Psoas muscle (tissue), 8 donors: ENCODE measurements around the gene BST1. TPM values are rescaled to one million over a fixed set of nuclear protein-coding genes. Genes with fewer than 3 reads are reported as not detected.
A peak's percentile ranks its signal among the peaks of the same experiment; 100 is the strongest.

Source experiments
- ATAC-seq, 4 donors: fragments of 200-7000 bp; cut with Tn5 transposase; one replicate each; pipeline ENCODE4 v1.9.1; 2020; ENCODE audit warnings: moderate library complexity in 3 of 4, mild to moderate bottlenecking in 2 of 4
- DNase-seq, 2 donors: peaks; one replicate each; pipeline ENCODE4 v3.0.0-alpha.2; 2020
- H3K27ac ChIP-seq: fragments of 200-600 bp; one replicate; pipeline ENCODE4 v1.8.0; 2022
- H3K27me3 ChIP-seq, 3 donors: fragments of 200-600 bp in 1 of 3; one replicate each; pipeline versions ENCODE4 v1.6.1 to v1.8.0; 2013 to 2022; ENCODE audit warnings: low read length in 2 of 3, mild to moderate bottlenecking in 2 of 3, moderate library complexity in 1 of 3; ENCODE audit not compliant: insufficient read depth in 3 of 3
- H3K36me3 ChIP-seq, 2 donors: fragments of 200-600 bp in 1 of 2; one replicate each; pipeline versions ENCODE4 v1.6.1 to v1.8.0; 2013 to 2022; ENCODE audit warnings: low read depth in 1 of 2, mild to moderate bottlenecking in 1 of 2, moderate library complexity in 1 of 2; ENCODE audit not compliant: insufficient read depth in 1 of 2
- H3K4me1 ChIP-seq: fragments of 200-600 bp; one replicate; pipeline ENCODE4 v1.8.0; 2022
- H3K4me3 ChIP-seq: fragments of 200-600 bp; one replicate; pipeline ENCODE4 v1.8.0; 2022; ENCODE audit warnings: mild to moderate bottlenecking
- H3K9me3 ChIP-seq: fragments of 200-600 bp; one replicate; pipeline ENCODE4 v1.8.0; 2022
- CTCF ChIP-seq: fragments of 200-600 bp; IDR thresholded peaks from one replicate; pipeline ENCODE4 v1.8.0; 2022; ENCODE audit warnings: antibody characterized with exemption
- WGBS, 3 donors: extraction: QIAGEN DNeasy Blood & Tissue Kit; methylation state at CpG; one replicate each; pipeline versions ENCODE4 v1.1.6 to v1.1.7; 2013; 5-methylcytosine and 5-hydroxymethylcytosine counted together
- intact Hi-C, 2 donors: fragments of 100-400 bp; cut with DNase I; formaldehyde crosslinking; loops; one replicate each; pipeline versions ENCODE4 v1.11.0 to v1.14.2; 2022
- polyA plus RNA-seq, 3 donors: library from polyadenylated mRNA; stranded (reverse); fragments of 200-250 nt; gene quantifications; one replicate each; pipeline ENCODE4 v1.2.3, GENCODE V29; 2013
- total RNA-seq, 4 donors: library from RNA; stranded (reverse); fragmentation: NEBNext Ultra II Directional in 2 of 4; extraction: Animal tissue kit (Norgen Biotek cat#: 25700) in 2 of 4; gene quantifications; one replicate each; pipeline versions ENCODE4 v1.2.1 to v1.2.4, GENCODE V29; 2021 to 2023
- donor health status: healthy with polysubstance abuse.
- donor health status: DM: no; HTN: no; CAD: no; lungs with moderate emphysema.
- donor health status: Bipolar disorder and iron deficiency.
- donor health status: healthy.
- donor health status: DM: yes; HTN: yes; CAD: no.
- donor health status: DM: no; HTN: no; CAD: no.
- donor health status: DM: no; HTN: no; CAD: no.
- donor health status: DM: yes; HTN: yes; CAD: no.

Gene BST1
- total and polyA plus RNA-seq, 7 donors, result 0.98 to 2.1 (median 1.3) TPM

GRCh38 chr4:15658781-15659180 lies 44.1 kb upstream of the BST1 start:
- no peaks in the 10 kb centered on the region for H3K36me3 ChIP-seq
- intact Hi-C loops, result loop anchor here (5.0 to 10.0 kb wide), 4 partner anchors 424 to 824 kb away; partner anchors contain the start of gene CPEB2 (in 2 of the 2)
- ATAC-seq (no peak), DNase-seq (no peak)
- no peak overlapping the region for H3K4me3 ChIP-seq
- H3K4me1 ChIP-seq, result peaks cover 3% of the 10 kb centered on the region
- no peak overlapping the region for H3K27ac ChIP-seq
- WGBS, 3 donors, result 88 to 93% (median 90%) methylated on average over 2 of the region's 2 CpGs
- no peaks in the 10 kb centered on the region for H3K27me3 ChIP-seq
- TF ChIP-seq CTCF, result no peak
- no peaks in the 10 kb centered on the region for H3K9me3 ChIP-seq

- Histone ChIP-seq H3K9me3 (no peaks in the 10 kb centered on the region), H3K4me3 (no peak overlapping the region), H3K27ac (no peak overlapping the region), H3K4me1 (no peaks in the 10 kb centered on the region), H3K27me3 (no peaks in the 10 kb centered on the region), H3K36me3 (no peaks in the 10 kb centered on the region)
- no peak for DNase-seq
- WGBS, 3 donors, result 86 to 98% (median 98%) methylated on average over 5 of the region's 5 CpGs
- intact Hi-C loops, result loop anchor here (5.0 to 10.0 kb wide), 4 partner anchors 425 to 825 kb away; partner anchors contain the start of gene CPEB2 (in 2 of the 2)
- ATAC-seq, result no peak
- no peak for TF ChIP-seq CTCF
These were observed 42.9 kb upstream of the BST1 start for GRCh38 chr4:15659768-15660570.

GRCh38 chr4:15665753-15666365 lies 37.0 kb upstream of the BST1 start:
- Histone ChIP-seq H3K27me3 (no peaks in the 10 kb centered on the region), H3K27ac (no peak overlapping the region), H3K4me3 (no peak overlapping the region), H3K36me3 (no peaks in the 10 kb centered on the region), H3K9me3 (no peaks in the 10 kb centered on the region), H3K4me1 (no peaks in the 10 kb centered on the region)
- intact Hi-C loops, result no loop called here
- DNase-seq, result no peak
- TF ChIP-seq CTCF, result no peak
- ATAC-seq, result peak in 2 of 4 donors; percentile 61 to 75
- WGBS, 3 donors, result 63 to 73% (median 65%) methylated on average over 3 of the region's 3 CpGs

- no peaks in the 10 kb centered on the region for H3K27me3 ChIP-seq
- DNase-seq (no peak), ATAC-seq (no peak)
- H3K4me3 ChIP-seq, result no peak overlapping the region
- no peaks in the 10 kb centered on the region for H3K4me1 ChIP-seq
- intact Hi-C loops, result no loop called here
- no peak for TF ChIP-seq CTCF
- 76 to 80% (median 77%) methylated on average over 4 of the region's 4 CpGs for WGBS, 3 donors
- H3K9me3 ChIP-seq, result no peaks in the 10 kb centered on the region
- H3K36me3 ChIP-seq, result no peaks in the 10 kb centered on the region
- no peak overlapping the region for H3K27ac ChIP-seq
These were observed 35.9 kb upstream of the BST1 start for GRCh38 chr4:15667006-15667405.
